Suprapubic skin (tissue), 3 donors: ENCODE measurements around the gene EYS.

Experiments
- POLR2A ChIP-seq, 2 donors: fragments of 450-650 bp; IDR thresholded peaks; one replicate each; pipeline ENCODE4 v1.6.1; 2017; ENCODE audit warnings: antibody characterized with exemption in 2 of 2, mild to moderate bottlenecking in 2 of 2, moderate library complexity in 2 of 2
- TF ChIP-seq, protein P1 (sequence below), 2 donors: fragments of 200-600 bp in 1 of 2; fragments of 450-650 bp in 1 of 2; sonication (generic) in 1 of 2; IDR thresholded peaks; one replicate each; pipeline ENCODE4 v1.5.1; 2016 to 2019; ENCODE audit warnings: antibody characterized with exemption in 2 of 2, mild to moderate bottlenecking in 1 of 2, moderate library complexity in 1 of 2

DNA sequence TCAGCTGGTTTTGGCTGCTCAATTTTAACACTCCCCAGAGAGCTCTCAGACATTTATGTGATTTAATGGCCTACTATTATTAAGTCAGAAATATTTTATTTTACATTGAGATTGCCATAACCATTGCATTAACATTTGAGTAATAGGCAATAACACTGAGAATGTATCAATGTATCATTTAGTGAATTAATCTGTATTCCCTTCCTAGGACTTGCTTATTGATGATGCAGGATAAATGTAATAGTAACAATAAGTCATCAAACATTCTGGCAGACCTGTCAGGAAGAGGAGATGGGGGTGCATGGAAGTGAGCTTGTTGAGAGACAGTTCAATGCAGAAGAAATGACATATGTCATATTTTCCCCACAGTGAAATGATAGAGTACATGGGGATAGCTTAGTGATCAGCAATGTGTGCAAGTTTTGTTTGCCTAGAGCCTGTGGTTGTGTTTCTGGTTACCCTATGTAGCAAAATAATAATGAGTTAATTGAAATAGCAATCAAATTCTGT is 458.9 kb downstream of the EYS start:
- TF ChIP-seq, protein P1, sequence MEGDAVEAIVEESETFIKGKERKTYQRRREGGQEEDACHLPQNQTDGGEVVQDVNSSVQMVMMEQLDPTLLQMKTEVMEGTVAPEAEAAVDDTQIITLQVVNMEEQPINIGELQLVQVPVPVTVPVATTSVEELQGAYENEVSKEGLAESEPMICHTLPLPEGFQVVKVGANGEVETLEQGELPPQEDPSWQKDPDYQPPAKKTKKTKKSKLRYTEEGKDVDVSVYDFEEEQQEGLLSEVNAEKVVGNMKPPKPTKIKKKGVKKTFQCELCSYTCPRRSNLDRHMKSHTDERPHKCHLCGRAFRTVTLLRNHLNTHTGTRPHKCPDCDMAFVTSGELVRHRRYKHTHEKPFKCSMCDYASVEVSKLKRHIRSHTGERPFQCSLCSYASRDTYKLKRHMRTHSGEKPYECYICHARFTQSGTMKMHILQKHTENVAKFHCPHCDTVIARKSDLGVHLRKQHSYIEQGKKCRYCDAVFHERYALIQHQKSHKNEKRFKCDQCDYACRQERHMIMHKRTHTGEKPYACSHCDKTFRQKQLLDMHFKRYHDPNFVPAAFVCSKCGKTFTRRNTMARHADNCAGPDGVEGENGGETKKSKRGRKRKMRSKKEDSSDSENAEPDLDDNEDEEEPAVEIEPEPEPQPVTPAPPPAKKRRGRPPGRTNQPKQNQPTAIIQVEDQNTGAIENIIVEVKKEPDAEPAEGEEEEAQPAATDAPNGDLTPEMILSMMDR (IDR thresholded peaks at IDR 0.05): no peak
- TF ChIP-seq POLR2A (IDR thresholded peaks at IDR 0.05): no peak
